ENCODE data around the gene WDR17. TPM values are rescaled to one million over a fixed set of nuclear protein-coding genes. Genes with fewer than 3 reads are reported as not detected.

WDR17 gene
- total RNA-seq, 4 donors from 2014 or later, result 0.13 to 0.58 (median 0.32) TPM; not detected in 1

DNA sequence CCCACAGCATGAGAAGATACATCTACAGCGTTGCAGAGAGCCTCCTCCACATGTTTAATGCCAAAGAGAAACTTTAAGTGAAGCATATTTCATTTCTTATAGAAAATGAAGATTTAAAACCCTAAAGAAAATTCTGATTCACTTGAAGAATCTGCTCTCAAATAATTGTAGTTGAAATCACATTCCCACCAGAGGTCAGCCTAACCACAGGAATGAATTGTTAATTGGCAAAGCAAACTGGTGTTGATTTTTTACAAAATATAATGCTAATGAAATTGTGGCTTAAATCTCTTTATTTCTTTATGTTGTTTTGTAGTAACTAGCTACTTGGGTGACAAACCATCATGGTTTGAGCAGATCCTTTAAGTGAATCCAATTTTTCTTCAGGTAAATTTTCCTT is 31.1 kb upstream of the WDR17 start:
- TF ChIP-seq, protein P1, sequence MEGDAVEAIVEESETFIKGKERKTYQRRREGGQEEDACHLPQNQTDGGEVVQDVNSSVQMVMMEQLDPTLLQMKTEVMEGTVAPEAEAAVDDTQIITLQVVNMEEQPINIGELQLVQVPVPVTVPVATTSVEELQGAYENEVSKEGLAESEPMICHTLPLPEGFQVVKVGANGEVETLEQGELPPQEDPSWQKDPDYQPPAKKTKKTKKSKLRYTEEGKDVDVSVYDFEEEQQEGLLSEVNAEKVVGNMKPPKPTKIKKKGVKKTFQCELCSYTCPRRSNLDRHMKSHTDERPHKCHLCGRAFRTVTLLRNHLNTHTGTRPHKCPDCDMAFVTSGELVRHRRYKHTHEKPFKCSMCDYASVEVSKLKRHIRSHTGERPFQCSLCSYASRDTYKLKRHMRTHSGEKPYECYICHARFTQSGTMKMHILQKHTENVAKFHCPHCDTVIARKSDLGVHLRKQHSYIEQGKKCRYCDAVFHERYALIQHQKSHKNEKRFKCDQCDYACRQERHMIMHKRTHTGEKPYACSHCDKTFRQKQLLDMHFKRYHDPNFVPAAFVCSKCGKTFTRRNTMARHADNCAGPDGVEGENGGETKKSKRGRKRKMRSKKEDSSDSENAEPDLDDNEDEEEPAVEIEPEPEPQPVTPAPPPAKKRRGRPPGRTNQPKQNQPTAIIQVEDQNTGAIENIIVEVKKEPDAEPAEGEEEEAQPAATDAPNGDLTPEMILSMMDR (IDR thresholded peaks at IDR 0.05), result no peak
- no peak for TF ChIP-seq POLR2A (IDR thresholded peaks at IDR 0.05)

DNA sequence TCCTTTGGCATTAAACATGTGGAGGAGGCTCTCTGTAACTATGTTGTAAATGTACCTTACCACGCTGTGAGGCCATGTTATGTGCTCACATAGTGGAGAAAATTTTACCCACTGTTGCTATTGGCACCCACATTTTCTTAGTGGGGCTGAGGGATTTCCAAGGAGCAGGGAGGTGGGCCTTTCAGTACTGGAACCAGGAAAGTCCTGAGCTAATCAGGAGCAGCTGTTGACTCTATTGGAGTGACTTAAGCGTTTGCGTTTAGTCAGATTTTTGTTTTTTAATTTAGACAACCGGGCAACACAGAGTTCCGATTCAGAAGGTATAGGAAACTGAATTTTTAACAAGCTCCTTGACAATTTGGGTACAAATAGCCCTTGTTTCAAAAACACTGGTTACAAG is 30.7 kb upstream of the WDR17 start:
- no peak for DNase-seq (ENCODE audit: low spot score in 2 of 2)
- H3K4me3 ChIP-seq (ENCODE audit: low read depth, poor library complexity, severe bottlenecking), result no peak overlapping the region
- WGBS, 2 donors, result 69% methylated on average over 5 of the region's 5 CpGs
- intact Hi-C loops (cut with DNase I; ENCODE audit: low total_unique reads), result loop anchor here (5.0 kb wide), 1 partner anchor 1173 kb away; no protein-coding TSS in a partner anchor
- TF ChIP-seq, protein P1 (IDR thresholded peaks at IDR 0.05), result no peak
- no peak for TF ChIP-seq POLR2A (IDR thresholded peaks at IDR 0.05)

More for the DNA sequence above, 31.1 kb upstream of the WDR17 start:
- intact Hi-C loops (cut with DNase I; ENCODE audit: low total_unique reads), result loop anchor here (5.0 kb wide), 1 partner anchor 1172 kb away; no protein-coding TSS in a partner anchor
- WGBS, 2 donors, result 29 to 54% methylated on average over 1 of the region's 1 CpG
- peak in 1 of 2 donors; percentile 21 for DNase-seq (ENCODE audit: low spot score in 2 of 2)
- no peak overlapping the region for H3K4me3 ChIP-seq (ENCODE audit: low read depth, poor library complexity, severe bottlenecking)

DNA sequence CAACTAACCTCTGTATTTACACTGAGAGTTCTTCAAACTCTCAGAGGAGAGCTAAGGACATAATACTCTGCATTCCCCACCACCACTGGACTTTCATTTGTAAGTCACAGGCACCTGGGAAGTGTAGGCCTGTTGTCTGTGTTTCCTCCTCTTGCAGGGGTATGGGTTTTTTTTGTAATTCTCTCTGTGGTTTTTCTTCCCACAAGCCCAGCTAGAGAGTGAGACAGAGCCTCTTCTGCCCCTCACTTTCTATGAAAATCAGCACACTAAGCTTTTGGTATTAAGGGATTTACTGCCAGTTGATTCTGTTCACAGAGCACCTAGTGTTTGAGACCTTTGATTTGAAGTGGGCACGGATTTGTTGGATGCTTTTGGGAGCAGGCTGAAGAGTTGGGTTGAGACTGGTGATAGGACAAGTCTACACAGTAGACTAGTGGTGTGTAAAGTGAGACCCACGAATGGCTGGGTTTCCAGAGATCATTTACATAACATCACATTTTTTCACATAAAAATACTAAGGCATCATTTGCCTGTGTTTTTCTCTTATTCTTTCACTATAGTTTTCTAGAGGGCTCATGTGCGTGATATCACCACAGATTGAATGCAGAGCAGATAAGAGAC is 28.9 kb upstream of the WDR17 start:
- TF ChIP-seq POLR2A (IDR thresholded peaks at IDR 0.05), result no peak
- TF ChIP-seq, protein P1 (IDR thresholded peaks at IDR 0.05), result no peak
- no peak overlapping the region for H3K4me3 ChIP-seq (ENCODE audit: low read depth, poor library complexity, severe bottlenecking)
- no peak for DNase-seq (ENCODE audit: low spot score in 2 of 2)
- intact Hi-C loops (cut with DNase I; ENCODE audit: low total_unique reads), result no loop called here
- WGBS, 2 donors, result 81 to 85% methylated on average over 3 of the region's 3 CpGs

DNA sequence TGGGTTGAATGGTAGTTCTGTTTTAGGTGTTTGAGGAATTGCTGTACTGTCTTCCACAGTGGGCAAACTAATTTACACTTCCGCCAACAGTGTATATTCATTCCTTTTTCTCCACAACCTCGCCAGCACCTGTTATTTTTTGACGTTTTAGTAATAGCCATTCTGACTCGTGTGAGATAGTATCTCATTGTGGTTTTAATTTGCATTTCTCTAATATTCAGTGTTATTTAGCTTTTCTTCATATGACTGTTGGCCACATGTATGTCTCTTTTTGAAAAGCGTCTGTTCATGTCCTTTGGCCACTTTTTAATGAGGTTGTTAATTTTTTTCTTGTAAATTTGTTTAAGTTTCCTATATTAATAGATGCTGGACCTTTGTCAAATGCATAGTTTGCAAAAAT is 26.9 kb upstream of the WDR17 start:
- 82 to 91% methylated on average over 5 of the region's 5 CpGs for WGBS, 2 donors
- intact Hi-C loops (cut with DNase I; ENCODE audit: low total_unique reads), result no loop called here
- TF ChIP-seq, protein P1 (IDR thresholded peaks at IDR 0.05), result no peak
- no peak for TF ChIP-seq POLR2A (IDR thresholded peaks at IDR 0.05)
- no peak overlapping the region for H3K4me3 ChIP-seq (ENCODE audit: low read depth, poor library complexity, severe bottlenecking)
- DNase-seq (ENCODE audit: low spot score in 2 of 2), result no peak

DNA sequence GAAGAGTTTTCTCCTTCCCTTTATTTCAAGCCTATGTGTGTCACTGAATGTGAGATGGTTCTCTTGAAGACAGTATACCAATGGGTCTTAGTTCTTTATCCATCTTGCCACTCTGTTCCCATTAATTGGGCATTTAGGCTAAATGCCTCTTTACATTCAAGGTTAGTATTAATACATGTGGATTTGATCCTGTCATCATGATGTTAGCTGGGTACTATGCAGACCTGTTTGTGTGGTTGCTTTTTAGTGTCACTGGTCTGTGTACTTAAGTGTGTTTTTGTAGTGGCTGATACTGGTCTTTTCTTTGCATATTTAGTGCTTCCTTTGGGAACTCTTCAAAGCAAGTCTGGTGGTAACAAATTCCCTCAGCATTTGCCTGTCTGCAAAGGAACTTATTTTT is 23.4 kb upstream of the WDR17 start:
- DNase-seq (ENCODE audit: low spot score in 2 of 2), result no peak
- no peak overlapping the region for H3K4me3 ChIP-seq (ENCODE audit: low read depth, poor library complexity, severe bottlenecking)
- no peak for TF ChIP-seq POLR2A (IDR thresholded peaks at IDR 0.05)
- TF ChIP-seq, protein P1 (IDR thresholded peaks at IDR 0.05), result no peak
- intact Hi-C loops (cut with DNase I; ENCODE audit: low total_unique reads), result no loop called here
